OCI-LY1 (cell line): Measurements from ENCODE around the gene PTGS1.

ENCODE experiments used
- H2AFZ ChIP-seq: fragments of 200-600 bp; sonication (generic), shearing (Covaris generic); 2 replicates; pipeline ENCODE4 v1.6.0; 2014; ENCODE audit warnings: antibody characterized with exemption, mild to moderate bottlenecking, low read length
- H3F3A ChIP-seq: fragments of 200-600 bp; sonication (generic), shearing (Covaris generic); 2 replicates; pipeline ENCODE4 v1.6.0; 2014; ENCODE audit warnings: mild to moderate bottlenecking, antibody characterized with exemption, low read length, moderate library complexity; ENCODE audit not compliant: insufficient read depth
- H3K27ac ChIP-seq: fragments of 200-600 bp; sonication (generic); 2 replicates; pipeline ENCODE4 v1.5.1; 2014; ENCODE audit warnings: low read length, mixed run types, mild to moderate bottlenecking, low read depth; ENCODE audit not compliant: poor library complexity, severe bottlenecking
- H3K27me3 ChIP-seq: fragments of 200-600 bp; sonication (generic); 2 replicates; pipeline ENCODE4 v1.6.0; 2014; ENCODE audit warnings: antibody characterized with exemption, mild to moderate bottlenecking, low read length, moderate library complexity; ENCODE audit not compliant: insufficient read depth
- H3K36me3 ChIP-seq: fragments of 200-600 bp; sonication (generic); 2 replicates; pipeline ENCODE4 v1.6.1; 2014; ENCODE audit warnings: mild to moderate bottlenecking, antibody characterized with exemption, low read length, moderate library complexity, mixed read lengths; ENCODE audit not compliant: insufficient read depth
- H3K4me1 ChIP-seq: fragments of 200-600 bp; sonication (generic); 2 replicates; pipeline ENCODE4 v1.5.1; 2014; ENCODE audit warnings: mild to moderate bottlenecking, low read length, moderate library complexity; ENCODE audit not compliant: insufficient read depth, severe bottlenecking
- H3K4me2 ChIP-seq: fragments of 200-600 bp; sonication (generic), shearing (Covaris generic); 2 replicates; pipeline ENCODE4 v1.6.1; 2014; ENCODE audit warnings: low read length
- H3K4me3 ChIP-seq: fragments of 200-600 bp; sonication (generic); 2 replicates; pipeline ENCODE4 v1.5.1; 2014; ENCODE audit warnings: low read length, low read depth, mild to moderate bottlenecking, mixed read lengths; ENCODE audit not compliant: poor library complexity, severe bottlenecking
- H3K79me2 ChIP-seq: fragments of 200-600 bp; shearing (Covaris generic); 2 replicates; pipeline ENCODE4 v1.6.1; 2016; ENCODE audit warnings: mixed run types, low read length, mixed read lengths; ENCODE audit not compliant: insufficient read depth
- H3K9ac ChIP-seq: fragments of 200-600 bp; sonication (generic), shearing (Covaris generic); 2 replicates; pipeline ENCODE4 v1.6.1; 2014; ENCODE audit warnings: mild to moderate bottlenecking, low read length, mixed read lengths
- H3K9me2 ChIP-seq: fragments of 200-600 bp; sonication (generic), shearing (Covaris generic); 2 replicates; pipeline ENCODE4 v1.6.1; 2014; ENCODE audit warnings: low read depth, mild to moderate bottlenecking, low read length, mixed read lengths
- H3K9me3 ChIP-seq: fragments of 200-600 bp; shearing (Covaris generic); 2 replicates; pipeline ENCODE4 v1.6.1; 2014; ENCODE audit warnings: low read length, mixed read lengths
- H4K20me1 ChIP-seq: fragments of 200-600 bp; sonication (generic), shearing (Covaris generic); 2 replicates; pipeline ENCODE4 v1.6.0; 2016; ENCODE audit warnings: mild to moderate bottlenecking, low read length; ENCODE audit not compliant: insufficient read depth
- EZH2 ChIP-seq: fragments of 200-600 bp; sonication (generic), shearing (Covaris generic); IDR thresholded peaks from 2 replicates; pipeline ENCODE4 v1.8.0; 2017; ENCODE audit warnings: borderline replicate concordance, mixed run types, mild to moderate bottlenecking, antibody characterized with exemption, low read length, moderate library complexity, mixed read lengths
- TF ChIP-seq, protein P1 (sequence below): fragments of 200-600 bp; sonication (generic), shearing (Covaris generic); IDR thresholded peaks from 2 replicates; pipeline ENCODE4 v1.5.1; 2017; ENCODE audit warnings: mild to moderate bottlenecking, antibody characterized with exemption, low read length, moderate library complexity, mixed read lengths

PTGS1 gene

DNA sequence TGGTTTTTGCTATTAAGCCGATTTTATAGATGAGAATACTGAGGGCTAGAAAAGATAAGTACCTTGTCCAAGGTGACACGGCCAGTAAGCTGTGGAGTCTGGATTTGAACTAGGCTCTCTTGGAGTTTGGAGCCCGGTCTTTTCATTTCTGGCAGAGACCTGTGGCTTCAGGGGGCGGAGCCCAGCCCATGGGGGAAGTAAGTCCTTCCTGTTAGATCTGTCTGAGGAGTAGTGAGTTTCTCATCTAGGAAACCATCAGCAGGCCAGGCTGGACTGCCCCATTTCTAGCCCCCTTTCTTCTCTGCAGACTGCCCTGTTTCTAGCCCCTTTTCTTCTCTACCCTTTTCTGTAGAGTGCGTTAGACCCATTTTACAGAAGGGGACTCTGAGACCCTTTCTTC is 521 bp upstream of the PTGS1 start:
- no peak for TF ChIP-seq EZH2
- TF ChIP-seq, protein P1, sequence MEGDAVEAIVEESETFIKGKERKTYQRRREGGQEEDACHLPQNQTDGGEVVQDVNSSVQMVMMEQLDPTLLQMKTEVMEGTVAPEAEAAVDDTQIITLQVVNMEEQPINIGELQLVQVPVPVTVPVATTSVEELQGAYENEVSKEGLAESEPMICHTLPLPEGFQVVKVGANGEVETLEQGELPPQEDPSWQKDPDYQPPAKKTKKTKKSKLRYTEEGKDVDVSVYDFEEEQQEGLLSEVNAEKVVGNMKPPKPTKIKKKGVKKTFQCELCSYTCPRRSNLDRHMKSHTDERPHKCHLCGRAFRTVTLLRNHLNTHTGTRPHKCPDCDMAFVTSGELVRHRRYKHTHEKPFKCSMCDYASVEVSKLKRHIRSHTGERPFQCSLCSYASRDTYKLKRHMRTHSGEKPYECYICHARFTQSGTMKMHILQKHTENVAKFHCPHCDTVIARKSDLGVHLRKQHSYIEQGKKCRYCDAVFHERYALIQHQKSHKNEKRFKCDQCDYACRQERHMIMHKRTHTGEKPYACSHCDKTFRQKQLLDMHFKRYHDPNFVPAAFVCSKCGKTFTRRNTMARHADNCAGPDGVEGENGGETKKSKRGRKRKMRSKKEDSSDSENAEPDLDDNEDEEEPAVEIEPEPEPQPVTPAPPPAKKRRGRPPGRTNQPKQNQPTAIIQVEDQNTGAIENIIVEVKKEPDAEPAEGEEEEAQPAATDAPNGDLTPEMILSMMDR, result no peak
- Histone ChIP-seq H3K4me2 (peak overlapping the region; percentile 67), H3K27ac (no peak overlapping the region), H2AFZ (no peak overlapping the region), H3K4me1 (peaks cover 13% of the 10 kb centered on the region), H3K79me2 (no peaks in the 10 kb centered on the region), H4K20me1 (no peaks in the 10 kb centered on the region), H3K36me3 (no peaks in the 10 kb centered on the region), H3K9me2 (no peaks in the 10 kb centered on the region), H3K27me3 (no peaks in the 10 kb centered on the region; the same call in 1 of the 2 replicates), H3K4me3 (peak overlapping the region; percentile 47), H3K9ac (peak overlapping the region; percentile 25; the same call in 1 of the 2 replicates), H3K9me3 (no peaks in the 10 kb centered on the region), H3F3A (no peaks in the 10 kb centered on the region)

DNA sequence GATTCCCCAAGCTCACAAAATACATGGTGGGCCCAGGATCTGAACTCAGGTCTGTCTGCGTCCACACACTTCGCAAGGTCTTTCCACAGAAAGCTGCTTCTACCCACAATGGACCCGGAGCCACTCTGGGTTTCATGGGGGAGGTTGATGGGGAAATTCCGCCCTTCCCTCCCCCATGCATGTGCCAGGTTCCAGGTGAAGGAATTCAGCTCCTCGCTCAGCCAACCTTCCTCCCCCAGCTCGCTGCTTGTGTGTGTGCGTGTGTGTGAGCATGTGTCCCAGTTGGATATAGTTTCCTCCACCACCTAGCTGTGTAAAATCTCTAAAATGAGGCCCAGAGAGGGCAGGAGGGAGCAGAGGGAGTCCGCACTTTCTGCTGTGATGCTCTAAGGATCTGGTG is 1.0 kb downstream of the PTGS1 start:
- Histone ChIP-seq H3K27ac (no peak overlapping the region), H3K9me3 (no peaks in the 10 kb centered on the region), H3K4me1 (peaks cover 13% of the 10 kb centered on the region), H3K4me3 (no peak overlapping the region), H3K79me2 (no peaks in the 10 kb centered on the region), H3K4me2 (no peak overlapping the region), H3F3A (no peaks in the 10 kb centered on the region), H3K9me2 (no peaks in the 10 kb centered on the region), H2AFZ (no peak overlapping the region), H3K9ac (no peak overlapping the region), H3K36me3 (no peaks in the 10 kb centered on the region), H4K20me1 (no peaks in the 10 kb centered on the region), H3K27me3 (no peaks in the 10 kb centered on the region; the same call in 1 of the 2 replicates)
- no peak for TF ChIP-seq EZH2

DNA sequence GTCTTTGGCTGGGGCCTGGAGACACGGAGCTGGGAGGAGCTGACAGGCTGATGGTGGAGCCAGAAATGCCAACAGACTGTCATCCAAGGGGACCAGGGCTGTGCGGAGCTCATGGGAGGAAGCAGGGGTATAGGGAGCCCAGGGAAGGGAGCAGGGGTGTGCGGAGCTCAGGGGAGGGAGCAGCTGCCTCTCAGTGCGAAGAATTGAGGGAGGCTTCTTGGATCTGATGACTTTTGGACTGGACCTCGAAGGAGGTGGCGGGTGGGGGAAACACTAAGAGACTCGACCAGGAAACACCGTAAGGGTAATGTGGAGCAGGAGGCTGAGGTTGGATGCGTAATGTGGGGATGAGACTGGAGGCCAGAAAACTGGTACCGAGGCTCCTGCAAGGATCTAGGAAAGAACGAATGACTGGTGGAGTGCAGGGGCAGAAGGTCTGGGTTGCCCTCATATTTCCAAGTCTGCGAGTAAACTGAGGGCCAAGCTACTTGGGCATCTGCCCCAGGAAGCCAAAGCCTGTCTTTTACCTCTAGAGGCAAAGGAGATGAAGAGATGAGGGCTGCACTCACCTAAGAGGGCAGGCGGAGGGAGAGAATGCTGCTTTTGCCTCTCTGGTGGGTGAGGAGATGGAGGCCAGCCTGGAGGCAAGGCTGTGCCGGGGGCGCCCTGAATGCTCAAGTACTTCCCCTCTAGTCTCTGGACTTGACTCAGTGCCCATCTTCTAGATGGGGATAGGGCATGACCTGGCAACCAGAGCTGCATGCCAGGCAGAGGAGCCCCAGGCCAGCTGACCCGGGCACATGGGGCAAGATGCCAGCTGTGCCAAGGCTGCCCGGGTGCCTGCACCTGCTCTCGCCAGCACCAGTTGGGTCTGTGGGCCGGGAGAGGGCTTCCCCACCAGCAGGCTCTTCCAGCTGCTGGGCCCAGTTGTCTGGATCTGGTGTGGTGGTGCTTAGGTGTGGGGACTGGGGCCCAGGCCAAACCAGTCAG is 2.3 kb downstream of the PTGS1 start:
- Histone ChIP-seq H3K4me1 (peaks cover 13% of the 10 kb centered on the region), H3K27me3 (peaks cover 4% of the 10 kb centered on the region), H3K27ac (no peak overlapping the region), H3K36me3 (no peaks in the 10 kb centered on the region), H3K4me2 (no peak overlapping the region), H4K20me1 (no peaks in the 10 kb centered on the region), H2AFZ (no peak overlapping the region), H3F3A (no peaks in the 10 kb centered on the region), H3K9me3 (no peaks in the 10 kb centered on the region), H3K9me2 (no peaks in the 10 kb centered on the region), H3K4me3 (no peak overlapping the region), H3K9ac (no peak overlapping the region), H3K79me2 (no peaks in the 10 kb centered on the region)
- TF ChIP-seq EZH2, result no peak
- TF ChIP-seq, protein P1, result no peak
